H1 (cell line): ENCODE measurements around the gene GPC3. TPM values are rescaled to one million over a fixed set of nuclear protein-coding genes. Genes with fewer than 3 reads are reported as not detected.

Source experiments
- CTCF ChIA-PET: fragments of 300-600 bp; sonication (Branson Sonifier 250); formaldehyde crosslinking; loops from one replicate; lab custom pipeline; 2021; ENCODE audit not compliant: partially characterized antibody; lab: Charles Lee
- POLR2A ChIA-PET: fragments of 300-600 bp; sonication (Branson Sonifier 250); formaldehyde crosslinking; loops from one replicate; lab custom pipeline; 2021; ENCODE audit warnings: inconsistent platforms; ENCODE audit not compliant: partially characterized antibody; lab: Charles Lee
- DNase-seq, 2 experiments: peaks; one replicate each; pipeline versions ENCODE4 v3.0.0 to v3.0.0-alpha.2; 2010 to 2022; ENCODE audit warnings: low spot score in 2 of 2, low read depth in 1 of 2, mixed read lengths in 1 of 2
- FAIRE-seq: peaks from 2 replicates; lab custom pipeline; 2011; peaks lifted over from hg19 to GRCh38; lab: Jason Lieb, UNC
- H2AFZ ChIP-seq: 2 replicates; pipeline ENCODE4 v1.8.1; 2012; ENCODE audit warnings: low read length, inconsistent platforms
- H2AK5ac ChIP-seq: 2 replicates; pipeline ENCODE4 v1.6.1; 2013; ENCODE audit warnings: low read depth, low read length
- H2BK120ac ChIP-seq: replicated peaks from 2 replicates; pipeline ENCODE3; 2013; ENCODE audit warnings: low read depth, low read length, inconsistent platforms
- H2BK12ac ChIP-seq: 2 replicates; pipeline ENCODE4 v1.6.1; 2013; ENCODE audit warnings: low read depth, low read length
- H2BK15ac ChIP-seq: 2 replicates; pipeline ENCODE4 v1.6.1; 2013; ENCODE audit warnings: low read length
- H2BK20ac ChIP-seq: 2 replicates; pipeline ENCODE4 v1.6.1; 2013; ENCODE audit warnings: low read length
- H2BK5ac ChIP-seq: 2 replicates; pipeline ENCODE4 v1.6.1; 2013; ENCODE audit warnings: low read depth, low read length
- H3K14ac ChIP-seq: 2 replicates; pipeline ENCODE4 v1.6.1; 2013; ENCODE audit warnings: inconsistent platforms; ENCODE audit not compliant: insufficient read length
- H3K18ac ChIP-seq: 2 replicates; pipeline ENCODE4 v1.6.1; 2013; ENCODE audit warnings: low read length; ENCODE audit errors: extremely low read depth
- H3K23ac ChIP-seq: 2 replicates; pipeline ENCODE4 v1.6.1; 2013; ENCODE audit warnings: inconsistent platforms; ENCODE audit not compliant: insufficient read length
- H3K23me2 ChIP-seq: 2 replicates; pipeline ENCODE4 v1.6.1; 2013; ENCODE audit warnings: low read depth, low read length
- H3K27ac ChIP-seq: 2 replicates; pipeline ENCODE4 v1.6.1; 2011; ENCODE audit warnings: low read depth, low read length, inconsistent platforms
- H3K27me3 ChIP-seq, 4 experiments: replicated peaks in 1 of 4; 1 replicate in 1 of 4; 2 replicates in 3 of 4; pipeline versions ENCODE4 v1.6.1 to v1.8.1; 2011 to 2013; ENCODE audit warnings: low read length in 3 of 4, mild to moderate bottlenecking in 3 of 4, inconsistent platforms in 2 of 4, mixed read lengths in 2 of 4, moderate library complexity in 1 of 4; ENCODE audit not compliant: control insufficient read depth in 3 of 4, insufficient read depth in 3 of 4; ENCODE audit errors: extremely low read depth in 1 of 4
- H3K36me3 ChIP-seq, 4 experiments: 2 replicates each; pipeline versions ENCODE4 v1.6.1 to v1.8.1; 2011 to 2013; ENCODE audit warnings: mild to moderate bottlenecking in 4 of 4, low read length in 3 of 4, moderate library complexity in 2 of 4, control low read depth in 1 of 4, inconsistent platforms in 1 of 4; ENCODE audit not compliant: insufficient read depth in 4 of 4, control insufficient read depth in 2 of 4
- H3K4ac ChIP-seq: replicated peaks from 2 replicates; pipeline ENCODE3; 2013; ENCODE audit warnings: low read length, low read depth, mixed read lengths, inconsistent platforms; ENCODE audit not compliant: insufficient read length
- H3K4me1 ChIP-seq, 4 experiments: replicated peaks in 1 of 4; 1 replicate in 1 of 4; 2 replicates in 3 of 4; pipeline versions ENCODE4 v1.6.1 to v1.8.1; 2011 to 2013; ENCODE audit warnings: low read length in 3 of 4, inconsistent platforms in 2 of 4, mixed read lengths in 1 of 4; ENCODE audit not compliant: insufficient read depth in 4 of 4, control insufficient read depth in 3 of 4
- H3K4me2 ChIP-seq, 2 experiments: 2 replicates each; pipeline versions ENCODE4 v1.6.1 to v1.8.1; 2011 to 2013; ENCODE audit warnings: low read depth in 2 of 2, low read length in 2 of 2, control low read depth in 1 of 2, inconsistent platforms in 1 of 2, mild to moderate bottlenecking in 1 of 2; ENCODE audit not compliant: insufficient read depth in 1 of 2
- H3K4me3 ChIP-seq, 4 experiments: fragments of 200-600, 300-600 bp in 1 of 4; sonication (generic), shearing (Covaris generic), sonication (Bioruptor Twin) in 1 of 4; 2 replicates each; pipeline versions ENCODE4 v1.5.1 to v1.8.1; 2011 to 2016; ENCODE audit warnings: low read length in 4 of 4, low read depth in 3 of 4, control low read depth in 2 of 4, inconsistent platforms in 2 of 4, mild to moderate bottlenecking in 2 of 4, mixed read lengths in 1 of 4, moderate library complexity in 1 of 4; ENCODE audit not compliant: insufficient read depth in 2 of 4; ENCODE audit errors: extremely low read depth in 1 of 4
- H3K56ac ChIP-seq: replicated peaks from 2 replicates; pipeline ENCODE3; 2013; ENCODE audit warnings: low read depth, mild to moderate bottlenecking, mixed read lengths, low read length, inconsistent platforms; ENCODE audit not compliant: insufficient read length
- H3K79me1 ChIP-seq: 2 replicates; pipeline ENCODE4 v1.6.1; 2013; ENCODE audit warnings: low read depth, low read length, control low read depth
- H3K79me2 ChIP-seq, 2 experiments: 2 replicates each; pipeline versions ENCODE4 v1.6.1 to v1.8.1; 2012 to 2013; ENCODE audit warnings: low read length in 2 of 2, mild to moderate bottlenecking in 2 of 2, inconsistent platforms in 1 of 2; ENCODE audit not compliant: insufficient read depth in 2 of 2, control insufficient read depth in 1 of 2
- H3K9ac ChIP-seq, 4 experiments: replicated peaks in 1 of 4; 1 replicate in 1 of 4; 2 replicates in 3 of 4; pipeline versions ENCODE4 v1.6.1 to v1.8.1; 2011 to 2013; ENCODE audit warnings: low read depth in 3 of 4, low read length in 3 of 4, control low read depth in 2 of 4, mild to moderate bottlenecking in 2 of 4, moderate library complexity in 2 of 4, inconsistent platforms in 1 of 4; ENCODE audit errors: extremely low read depth in 1 of 4
- H3K9me3 ChIP-seq, 2 experiments: 2 replicates each; pipeline versions ENCODE4 v1.6.1 to v1.8.1; 2012 to 2013; ENCODE audit warnings: mild to moderate bottlenecking in 2 of 2, moderate library complexity in 2 of 2, control low read depth in 1 of 2, inconsistent platforms in 1 of 2, low read depth in 1 of 2, low read length in 1 of 2, mixed read lengths in 1 of 2; ENCODE audit not compliant: insufficient read depth in 2 of 2
- H4K20me1 ChIP-seq, 2 experiments: replicated peaks in 1 of 2; 2 replicates each; pipeline versions ENCODE3 to v1.8.1; 2011 to 2013; ENCODE audit warnings: inconsistent platforms in 2 of 2, low read length in 2 of 2, mild to moderate bottlenecking in 1 of 2; ENCODE audit not compliant: insufficient read depth in 2 of 2, control insufficient read depth in 1 of 2
- H4K5ac ChIP-seq: 2 replicates; pipeline ENCODE4 v1.6.1; 2013; ENCODE audit warnings: low read length, low read depth, mixed read lengths, inconsistent platforms; ENCODE audit not compliant: insufficient read length
- H4K8ac ChIP-seq: 2 replicates; pipeline ENCODE4 v1.8.0; 2013; ENCODE audit warnings: mild to moderate bottlenecking, moderate library complexity, low read length, inconsistent platforms; ENCODE audit not compliant: insufficient read depth; ENCODE audit errors: extremely low read depth
- H4K91ac ChIP-seq: replicated peaks from 2 replicates; pipeline ENCODE3; 2013; ENCODE audit warnings: low read length, mixed read lengths, inconsistent platforms; ENCODE audit not compliant: insufficient read length
- BCL11A ChIP-seq, 2 experiments: IDR thresholded peaks; one replicate each; pipeline ENCODE4 v1.6.1; 2011; ENCODE audit warnings: low read depth in 2 of 2, low read length in 2 of 2, mild to moderate bottlenecking in 2 of 2
- CHD1 ChIP-seq: IDR thresholded peaks from 2 replicates; pipeline ENCODE4 v1.6.1; 2012; ENCODE audit warnings: low read depth, low read length, improper control_type of control experiment
- CTCF ChIP-seq, 3 experiments: IDR thresholded peaks; 1 replicate in 2 of 3; 2 replicates in 1 of 3; pipeline versions ENCODE4 v1.5.1 to v1.6.1; 2011; ENCODE audit warnings: low read length in 3 of 3, mild to moderate bottlenecking in 3 of 3, inconsistent platforms in 2 of 3, low read depth in 1 of 3, moderate library complexity in 1 of 3; ENCODE audit not compliant: insufficient read depth in 1 of 3; ENCODE audit errors: control extremely low read depth in 1 of 3
- E2F6 ChIP-seq: IDR thresholded peaks from 2 replicates; pipeline ENCODE4 v1.6.1; 2012; ENCODE audit warnings: inconsistent platforms
- NANOG ChIP-seq: IDR thresholded peaks from 2 replicates; pipeline ENCODE4 v1.6.1; 2011; ENCODE audit warnings: low read length, low read depth, mild to moderate bottlenecking, inconsistent platforms; ENCODE audit not compliant: insufficient read depth, poor library complexity, severe bottlenecking
- RAD21 ChIP-seq, 2 experiments: IDR thresholded peaks in 1 of 2; conservative IDR thresholded peaks in 1 of 2; 2 replicates each; pipeline ENCODE4 v1.6.1; 2011; ENCODE audit warnings: low read depth in 2 of 2, low read length in 2 of 2, improper control_type of control experiment in 1 of 2, inconsistent platforms in 1 of 2, mild to moderate bottlenecking in 1 of 2, moderate library complexity in 1 of 2
- RFX5 ChIP-seq: IDR thresholded peaks from 2 replicates; pipeline ENCODE4 v1.6.1; 2011; ENCODE audit warnings: low read depth, low read length, improper control_type of control experiment, borderline replicate concordance
- SP2 ChIP-seq: IDR thresholded peaks from 2 replicates; pipeline ENCODE4 v1.6.1; 2012; ENCODE audit warnings: mild to moderate bottlenecking, low read length, inconsistent platforms
- YY1 ChIP-seq: IDR thresholded peaks from 2 replicates; pipeline ENCODE4 v1.6.1; 2011; ENCODE audit warnings: low read depth, mild to moderate bottlenecking, low read length
- WGBS, 2 experiments: shearing (Covaris generic) in 1 of 2; methylation state at CpG; one replicate each; pipeline versions ENCODE4 v1.1.6 to v1.1.7; 2013 to 2015; ENCODE audit warnings: low lambda C conversion rate in 2 of 2, mixed read lengths in 2 of 2, inconsistent platforms in 1 of 2, low coverage in 1 of 2, missing lambda C conversion rate in 1 of 2; ENCODE audit not compliant: insufficient replicate concordance in 2 of 2, insufficient coverage in 1 of 2, insufficient read length in 1 of 2; ENCODE audit errors: extremely low coverage in 1 of 2, missing lambda C conversion rate in 1 of 2; 5-methylcytosine and 5-hydroxymethylcytosine counted together
- polyA plus RNA-seq, 7 experiments: library from polyadenylated mRNA; depleted of rRNA in 3 of 7; stranded (reverse) in 5 of 7; unstranded in 2 of 7; fragments of >200 nt in 5 of 7; fragments of 200-250 nt in 2 of 7; gene quantifications; 1 replicate in 5 of 7; 2 replicates in 1 of 7; 4 replicates in 1 of 7; pipeline versions ENCODE4 v1.2.1 to v1.2.3, GENCODE V29; 2011 to 2013; ENCODE audit warnings: missing spikeins in 2 of 7, mixed read lengths in 2 of 7
- total RNA-seq: library from RNA; stranded (reverse); fragmentation: NEBNext Ultra II Directional; extraction: Animal tissue kit (Norgen Biotek cat#: 25700); gene quantifications from 2 replicates; pipeline ENCODE4 v1.2.1, GENCODE V29; 2021

GPC3 gene
- total and polyA plus RNA-seq, 2 of the 8 experiments (the other 6 are each of a cell fraction or from before 2014, with no cell fraction given): 64.8 to 71.9 TPM

- Histone ChIP-seq H3K9ac (no peak overlapping the region), H3K79me2 (no peaks in the 10 kb centered on the region), H3K4me3 (no peak overlapping the region), H3K56ac (no peak overlapping the region), H3K14ac (no peak overlapping the region), H3K18ac (no peak overlapping the region), H2BK20ac (no peak overlapping the region), H2BK15ac (no peak overlapping the region), H4K5ac (no peak overlapping the region), H4K20me1 (no peaks in the 10 kb centered on the region), H3K27ac (no peak overlapping the region), H4K8ac (no peak overlapping the region), H3K27me3 (no peaks in the 10 kb centered on the region), H3K36me3 (no peaks in the 10 kb centered on the region), H3K9me3 (no peaks in the 10 kb centered on the region), H3K23ac (no peak overlapping the region), H2BK5ac (no peak overlapping the region), H2AK5ac (no peak overlapping the region), H4K91ac (no peak overlapping the region), H3K4ac (no peak overlapping the region), H3K4me1 (peaks cover 0 to 4% (median 3%) of the 10 kb centered on the region in 4 experiments; a peak in 4 of 7 replicates), H2BK12ac (no peak overlapping the region), H2AFZ (no peak overlapping the region), H2BK120ac (no peak overlapping the region), H3K4me2 (no peak overlapping the region), H3K79me1 (no peaks in the 10 kb centered on the region), H3K23me2 (no peaks in the 10 kb centered on the region)
- ChIA-PET CTCF (interaction anchor here (0.6 to 2.8 kb wide), 26 partner anchors 8 to 142 kb away, joined by 3 to 15 read pairs (median 5); partner anchors contain the start of gene GPC3), POLR2A (no interaction called here)
- WGBS, 2 experiments: 44% methylated on average over 6 of the region's 7 CpGs; no CpG with 5 or more reads in 1 of the 2 experiments
- peak; percentile 38 to 68 for DNase-seq
- peak; percentile 94 for FAIRE-seq
- TF ChIP-seq BCL11A (IDR thresholded peaks at IDR 0.05; ENCODE audit: low read depth in 2 of 2, low read length in 2 of 2) (no peak), SP2 (no peak), CHD1 (no peak), YY1 (peak; percentile 61; the same call in 1 of the 2 replicates), CTCF (IDR thresholded peaks at IDR 0.05; ENCODE audit: control extremely low read depth in 1 of 3, insufficient read depth in 1 of 3, low read depth in 1 of 3, low read length in 3 of 3) (peak; percentile 69 to 86 (median 73)), NANOG (no peak), RFX5 (no peak), E2F6 (no peak), RAD21 (IDR thresholded peaks at IDR 0.05 in 1 of 2, conservative IDR thresholded peaks at IDR 0.05 in 1 of 2; ENCODE audit: low read depth in 2 of 2, low read length in 2 of 2) (peak; percentile 74 to 87)
Observed at GRCh38 chrX:133921764-133922389, 63.5 kb downstream of the GPC3 start.
